ENCODE results near the gene APLN.
A peak's percentile ranks its signal among the peaks of the same experiment; 100 is the strongest.

Gene APLN

GRCh38 chrX:129693354-129693753, 38.6 kb upstream of the APLN start:
- Histone ChIP-seq H3K27ac (ENCODE audit: low read depth, low read length) (no peak overlapping the region), H3K4me1 (ENCODE audit: control insufficient read depth, insufficient read depth, low read length) (peaks cover 29% of the 10 kb centered on the region), H3K9ac (ENCODE audit: low read depth, low read length) (no peak overlapping the region), H3K27me3 (ENCODE audit: control insufficient read depth, insufficient read depth, low read length) (peaks cover 8% of the 10 kb centered on the region), H3K9me3 (ENCODE audit: control insufficient read depth, insufficient read depth, low read length) (no peaks in the 10 kb centered on the region), H3K36me3 (ENCODE audit: control insufficient read depth, insufficient read depth, low read length) (no peaks in the 10 kb centered on the region), H3K4me3 (ENCODE audit: low read depth, low read length) (no peak overlapping the region)

- Histone ChIP-seq H3K9ac (ENCODE audit: low read depth, low read length) (no peak overlapping the region), H3K9me3 (ENCODE audit: control insufficient read depth, insufficient read depth, low read length) (no peaks in the 10 kb centered on the region), H3K27me3 (ENCODE audit: control insufficient read depth, insufficient read depth, low read length) (peaks cover 8% of the 10 kb centered on the region), H3K4me3 (ENCODE audit: low read depth, low read length) (no peak overlapping the region), H3K27ac (ENCODE audit: low read depth, low read length) (no peak overlapping the region), H3K4me1 (ENCODE audit: control insufficient read depth, insufficient read depth, low read length) (peaks cover 17% of the 10 kb centered on the region), H3K36me3 (ENCODE audit: control insufficient read depth, insufficient read depth, low read length) (no peaks in the 10 kb centered on the region)
These were observed 35.7 kb upstream of the APLN start for GRCh38 chrX:129690435-129690834.

- Histone ChIP-seq H3K27ac (ENCODE audit: low read depth, low read length) (no peak overlapping the region), H3K27me3 (ENCODE audit: control insufficient read depth, insufficient read depth, low read length) (peaks cover 2% of the 10 kb centered on the region; the same call in 1 of the 2 replicates), H3K9ac (ENCODE audit: low read depth, low read length) (no peak overlapping the region), H3K36me3 (ENCODE audit: control insufficient read depth, insufficient read depth, low read length) (no peaks in the 10 kb centered on the region), H3K4me1 (ENCODE audit: control insufficient read depth, insufficient read depth, low read length) (peaks cover 14% of the 10 kb centered on the region), H3K9me3 (ENCODE audit: control insufficient read depth, insufficient read depth, low read length) (no peaks in the 10 kb centered on the region), H3K4me3 (ENCODE audit: low read depth, low read length) (no peak overlapping the region)
These were observed 35.0 kb upstream of the APLN start for GRCh38 chrX:129689796-129690195.

- Histone ChIP-seq H3K36me3 (ENCODE audit: control insufficient read depth, insufficient read depth, low read length) (no peaks in the 10 kb centered on the region), H3K27me3 (ENCODE audit: control insufficient read depth, insufficient read depth, low read length) (peaks cover 2% of the 10 kb centered on the region; the same call in 1 of the 2 replicates), H3K4me3 (ENCODE audit: low read depth, low read length) (no peak overlapping the region), H3K27ac (ENCODE audit: low read depth, low read length) (no peak overlapping the region), H3K9me3 (ENCODE audit: control insufficient read depth, insufficient read depth, low read length) (no peaks in the 10 kb centered on the region), H3K4me1 (ENCODE audit: control insufficient read depth, insufficient read depth, low read length) (peaks cover 14% of the 10 kb centered on the region), H3K9ac (ENCODE audit: low read depth, low read length) (no peak overlapping the region)
These were observed 33.3 kb upstream of the APLN start for GRCh38 chrX:129688097-129688496.

- Histone ChIP-seq H3K9me3 (ENCODE audit: control insufficient read depth, insufficient read depth, low read length) (no peaks in the 10 kb centered on the region), H3K9ac (ENCODE audit: low read depth, low read length) (no peak overlapping the region), H3K4me3 (ENCODE audit: low read depth, low read length) (no peak overlapping the region), H3K36me3 (ENCODE audit: control insufficient read depth, insufficient read depth, low read length) (no peaks in the 10 kb centered on the region), H3K27me3 (ENCODE audit: control insufficient read depth, insufficient read depth, low read length) (peaks cover 2% of the 10 kb centered on the region; the same call in 1 of the 2 replicates), H3K27ac (ENCODE audit: low read depth, low read length) (peak overlapping the region; percentile 26), H3K4me1 (ENCODE audit: control insufficient read depth, insufficient read depth, low read length) (peaks cover 14% of the 10 kb centered on the region)
These were observed 31.7 kb upstream of the APLN start for GRCh38 chrX:129686422-129686948.

GRCh38 chrX:129682979-129683378, 28.2 kb upstream of the APLN start:
- Histone ChIP-seq H3K36me3 (ENCODE audit: control insufficient read depth, insufficient read depth, low read length) (no peaks in the 10 kb centered on the region), H3K9me3 (ENCODE audit: control insufficient read depth, insufficient read depth, low read length) (no peaks in the 10 kb centered on the region), H3K9ac (ENCODE audit: low read depth, low read length) (no peak overlapping the region), H3K27ac (ENCODE audit: low read depth, low read length) (no peak overlapping the region), H3K4me1 (ENCODE audit: control insufficient read depth, insufficient read depth, low read length) (peaks cover 23% of the 10 kb centered on the region), H3K4me3 (ENCODE audit: low read depth, low read length) (no peak overlapping the region), H3K27me3 (ENCODE audit: control insufficient read depth, insufficient read depth, low read length) (peaks cover 11% of the 10 kb centered on the region)

GRCh38 chrX:129679901-129680300, 25.1 kb upstream of the APLN start:
- H3K4me3 ChIP-seq (ENCODE audit: low read depth, low read length): no peak overlapping the region
- H3K27me3 ChIP-seq (ENCODE audit: control insufficient read depth, insufficient read depth, low read length): peaks cover 31% of the 10 kb centered on the region
- H3K27ac ChIP-seq (ENCODE audit: low read depth, low read length): no peak overlapping the region
- no peak overlapping the region for H3K9ac ChIP-seq (ENCODE audit: low read depth, low read length)
- peaks cover 11% of the 10 kb centered on the region for H3K4me1 ChIP-seq (ENCODE audit: control insufficient read depth, insufficient read depth, low read length)
- no peaks in the 10 kb centered on the region for H3K36me3 ChIP-seq (ENCODE audit: control insufficient read depth, insufficient read depth, low read length)
- H3K9me3 ChIP-seq (ENCODE audit: control insufficient read depth, insufficient read depth, low read length): no peaks in the 10 kb centered on the region

GRCh38 chrX:129678614-129679195, 23.9 kb upstream of the APLN start:
- Histone ChIP-seq H3K36me3 (ENCODE audit: control insufficient read depth, insufficient read depth, low read length) (no peaks in the 10 kb centered on the region), H3K27me3 (ENCODE audit: control insufficient read depth, insufficient read depth, low read length) (peaks cover 31% of the 10 kb centered on the region), H3K9me3 (ENCODE audit: control insufficient read depth, insufficient read depth, low read length) (no peaks in the 10 kb centered on the region), H3K4me1 (ENCODE audit: control insufficient read depth, insufficient read depth, low read length) (peaks cover 11% of the 10 kb centered on the region), H3K4me3 (ENCODE audit: low read depth, low read length) (peak overlapping the region; percentile 50), H3K9ac (ENCODE audit: low read depth, low read length) (no peak overlapping the region), H3K27ac (ENCODE audit: low read depth, low read length) (no peak overlapping the region)

- H3K9me3 ChIP-seq (ENCODE audit: control insufficient read depth, insufficient read depth, low read length): 0 out of 2 replicates have a peak, but pooled peaks cover 16% of the 10 kb centered on the region
- H3K4me3 ChIP-seq (ENCODE audit: low read depth, low read length): no peak overlapping the region
- peaks cover 13% of the 10 kb centered on the region; the same call in 1 of the 2 replicates for H3K27me3 ChIP-seq (ENCODE audit: control insufficient read depth, insufficient read depth, low read length)
- peaks cover 26% of the 10 kb centered on the region for H3K4me1 ChIP-seq (ENCODE audit: control insufficient read depth, insufficient read depth, low read length)
- no peak overlapping the region for H3K27ac ChIP-seq (ENCODE audit: low read depth, low read length)
- H3K9ac ChIP-seq (ENCODE audit: low read depth, low read length): no peak overlapping the region
- H3K36me3 ChIP-seq (ENCODE audit: control insufficient read depth, insufficient read depth, low read length): no peaks in the 10 kb centered on the region
These were observed 12.7 kb upstream of the APLN start for GRCh38 chrX:129667412-129667811.

GRCh38 chrX:129665916-129666644, 11.3 kb upstream of the APLN start:
- Histone ChIP-seq H3K4me1 (ENCODE audit: control insufficient read depth, insufficient read depth, low read length) (peaks cover 26% of the 10 kb centered on the region), H3K27ac (ENCODE audit: low read depth, low read length) (peak overlapping the region; percentile 91), H3K36me3 (ENCODE audit: control insufficient read depth, insufficient read depth, low read length) (no peaks in the 10 kb centered on the region), H3K9ac (ENCODE audit: low read depth, low read length) (no peak overlapping the region; the same call in 1 of the 2 replicates), H3K27me3 (ENCODE audit: control insufficient read depth, insufficient read depth, low read length) (peaks cover 15% of the 10 kb centered on the region; the same call in 1 of the 2 replicates), H3K9me3 (ENCODE audit: control insufficient read depth, insufficient read depth, low read length) (0 out of 2 replicates have a peak, but pooled peaks cover 16% of the 10 kb centered on the region), H3K4me3 (ENCODE audit: low read depth, low read length) (no peak overlapping the region)

- H3K27ac ChIP-seq (ENCODE audit: low read depth, low read length): no peak overlapping the region
- no peaks in the 10 kb centered on the region for H3K36me3 ChIP-seq (ENCODE audit: control insufficient read depth, insufficient read depth, low read length)
- no peak overlapping the region for H3K4me3 ChIP-seq (ENCODE audit: low read depth, low read length)
- peaks cover 26% of the 10 kb centered on the region for H3K4me1 ChIP-seq (ENCODE audit: control insufficient read depth, insufficient read depth, low read length)
- H3K9me3 ChIP-seq (ENCODE audit: control insufficient read depth, insufficient read depth, low read length): 0 out of 2 replicates have a peak, but pooled peaks cover 9% of the 10 kb centered on the region
- H3K9ac ChIP-seq (ENCODE audit: low read depth, low read length): no peak overlapping the region
- peaks cover 15% of the 10 kb centered on the region for H3K27me3 ChIP-seq (ENCODE audit: control insufficient read depth, insufficient read depth, low read length)
These were observed 8.4 kb upstream of the APLN start for GRCh38 chrX:129663171-129663570.
